Measurements from ENCODE around the gene KCNA5. TPM values are rescaled to one million over a fixed set of nuclear protein-coding genes. Genes with fewer than 3 reads are reported as not detected.

KCNA5 gene
- total RNA-seq, 1 experiment from 2014 or later = not detected

DNA sequence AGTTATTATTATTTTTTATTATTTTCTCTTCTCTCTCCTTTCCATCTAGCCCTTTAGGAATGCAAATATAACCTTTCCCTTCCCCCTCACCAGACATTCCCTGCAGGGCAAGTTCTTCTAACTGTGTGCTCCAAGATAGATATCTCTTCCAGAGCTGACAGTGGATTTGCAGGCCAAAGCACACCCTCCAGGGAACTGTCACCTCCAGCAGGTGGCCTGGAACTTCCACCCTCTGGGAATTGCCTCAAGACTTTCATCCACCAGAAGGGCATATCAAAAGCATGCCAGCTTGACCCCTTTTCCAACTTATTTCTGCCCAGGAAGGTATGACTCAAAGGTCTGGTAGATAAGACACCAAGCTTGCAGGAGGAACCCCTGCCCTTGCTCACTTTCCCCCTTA, 13.6 kb upstream of the KCNA5 start (continued):
- TF ChIP-seq, protein P1, sequence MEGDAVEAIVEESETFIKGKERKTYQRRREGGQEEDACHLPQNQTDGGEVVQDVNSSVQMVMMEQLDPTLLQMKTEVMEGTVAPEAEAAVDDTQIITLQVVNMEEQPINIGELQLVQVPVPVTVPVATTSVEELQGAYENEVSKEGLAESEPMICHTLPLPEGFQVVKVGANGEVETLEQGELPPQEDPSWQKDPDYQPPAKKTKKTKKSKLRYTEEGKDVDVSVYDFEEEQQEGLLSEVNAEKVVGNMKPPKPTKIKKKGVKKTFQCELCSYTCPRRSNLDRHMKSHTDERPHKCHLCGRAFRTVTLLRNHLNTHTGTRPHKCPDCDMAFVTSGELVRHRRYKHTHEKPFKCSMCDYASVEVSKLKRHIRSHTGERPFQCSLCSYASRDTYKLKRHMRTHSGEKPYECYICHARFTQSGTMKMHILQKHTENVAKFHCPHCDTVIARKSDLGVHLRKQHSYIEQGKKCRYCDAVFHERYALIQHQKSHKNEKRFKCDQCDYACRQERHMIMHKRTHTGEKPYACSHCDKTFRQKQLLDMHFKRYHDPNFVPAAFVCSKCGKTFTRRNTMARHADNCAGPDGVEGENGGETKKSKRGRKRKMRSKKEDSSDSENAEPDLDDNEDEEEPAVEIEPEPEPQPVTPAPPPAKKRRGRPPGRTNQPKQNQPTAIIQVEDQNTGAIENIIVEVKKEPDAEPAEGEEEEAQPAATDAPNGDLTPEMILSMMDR (IDR thresholded peaks at IDR 0.05 in 2 of 3, conservative IDR thresholded peaks at IDR 0.05 in 1 of 3; ENCODE audit: borderline replicate concordance in 1 of 3, insufficient read depth in 1 of 3, low read depth in 2 of 3, low read length in 2 of 3) = no peak
- no peak for TF ChIP-seq TCF7L2 (IDR thresholded peaks at IDR 0.05; ENCODE audit: borderline replicate concordance, extremely low read depth, insufficient read depth, insufficient read length)

DNA sequence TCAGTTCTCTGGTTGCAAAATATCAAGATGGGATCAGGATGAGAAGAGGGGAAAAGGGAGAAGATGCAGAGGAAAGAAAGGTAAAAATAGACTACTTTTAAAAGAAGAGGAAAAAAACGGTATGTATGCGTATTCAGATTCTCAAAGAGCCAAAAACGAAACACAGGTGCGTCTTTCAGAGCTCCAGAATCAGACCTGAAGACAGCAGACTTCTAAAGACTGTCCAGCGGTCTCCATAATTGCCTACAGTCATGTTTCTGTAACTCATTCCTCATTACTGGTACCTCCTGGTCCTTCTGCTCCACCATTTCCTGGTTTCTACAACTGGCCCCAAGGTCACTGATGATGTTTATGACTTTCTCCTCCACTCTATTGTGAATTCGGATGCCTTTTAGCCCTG, 12.4 kb upstream of the KCNA5 start:
- H3K9ac ChIP-seq (ENCODE audit: low read length) = no peak overlapping the region
- intact Hi-C loops (cut with micrococcal nuclease) = no loop called here
- H3K36me3 ChIP-seq (ENCODE audit: control insufficient read depth in 1 of 2, insufficient read depth in 2 of 2, low read length in 2 of 2) = no peaks in the 10 kb centered on the region
- no peak overlapping the region for H2AFZ ChIP-seq (ENCODE audit: low read depth, low read length, poor library complexity, severe bottlenecking)
- CTCF ChIA-PET = no interaction called here
- TF ChIP-seq, protein P1 (IDR thresholded peaks at IDR 0.05 in 2 of 3, conservative IDR thresholded peaks at IDR 0.05 in 1 of 3; ENCODE audit: borderline replicate concordance in 1 of 3, insufficient read depth in 1 of 3, low read depth in 2 of 3, low read length in 2 of 3) = no peak
- TF ChIP-seq ZNF274 (IDR thresholded peaks at IDR 0.05; ENCODE audit: low read depth, low read length) (no peak), EZH2phosphoT487 (IDR thresholded peaks at IDR 0.05; ENCODE audit: borderline replicate concordance) (no peak), TCF7L2 (IDR thresholded peaks at IDR 0.05; ENCODE audit: borderline replicate concordance, extremely low read depth, insufficient read depth, insufficient read length) (no peak), POLR2AphosphoS5 (IDR thresholded peaks at IDR 0.05; ENCODE audit: low read depth, low read length) (no peak), JUND (IDR thresholded peaks at IDR 0.05) (no peak)
- TF ChIP-seq, protein P2, sequence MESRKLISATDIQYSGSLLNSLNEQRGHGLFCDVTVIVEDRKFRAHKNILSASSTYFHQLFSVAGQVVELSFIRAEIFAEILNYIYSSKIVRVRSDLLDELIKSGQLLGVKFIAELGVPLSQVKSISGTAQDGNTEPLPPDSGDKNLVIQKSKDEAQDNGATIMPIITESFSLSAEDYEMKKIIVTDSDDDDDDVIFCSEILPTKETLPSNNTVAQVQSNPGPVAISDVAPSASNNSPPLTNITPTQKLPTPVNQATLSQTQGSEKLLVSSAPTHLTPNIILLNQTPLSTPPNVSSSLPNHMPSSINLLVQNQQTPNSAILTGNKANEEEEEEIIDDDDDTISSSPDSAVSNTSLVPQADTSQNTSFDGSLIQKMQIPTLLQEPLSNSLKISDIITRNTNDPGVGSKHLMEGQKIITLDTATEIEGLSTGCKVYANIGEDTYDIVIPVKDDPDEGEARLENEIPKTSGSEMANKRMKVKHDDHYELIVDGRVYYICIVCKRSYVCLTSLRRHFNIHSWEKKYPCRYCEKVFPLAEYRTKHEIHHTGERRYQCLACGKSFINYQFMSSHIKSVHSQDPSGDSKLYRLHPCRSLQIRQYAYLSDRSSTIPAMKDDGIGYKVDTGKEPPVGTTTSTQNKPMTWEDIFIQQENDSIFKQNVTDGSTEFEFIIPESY (IDR thresholded peaks at IDR 0.05; ENCODE audit: extremely low read depth, insufficient replicate concordance, low read length) = no peak
- ATAC-seq (no peak), DNase-seq (ENCODE audit: low read depth, low spot score) (no peak)
- POLR2A ChIA-PET = no interaction called here
- no peak overlapping the region for H3K27ac ChIP-seq (ENCODE audit: low read depth, low read length)
- H3K4me3 ChIP-seq (replicated peaks in 1 of 2; ENCODE audit: low read depth in 1 of 2, low read length in 2 of 2) = no peak overlapping the region
- RAD21 ChIA-PET (ENCODE audit: low non-redundant PET in 1 of 2, low total read pairs in 2 of 2, uncharacterized antibody in 2 of 2, unreplicated experiment in 2 of 2) = no interaction called here
- H3K9me3 ChIP-seq (ENCODE audit: control insufficient read depth in 1 of 2, insufficient read depth in 1 of 2, low read depth in 1 of 2, low read length in 2 of 2) = no peaks in the 10 kb centered on the region
- no peaks in the 10 kb centered on the region for H3K79me2 ChIP-seq (ENCODE audit: insufficient read depth, low read length)
- H3K27me3 ChIP-seq (ENCODE audit: insufficient read depth, low read length) = peaks cover 39% of the 10 kb centered on the region
- H4K20me1 ChIP-seq (ENCODE audit: insufficient read depth) = no peaks in the 10 kb centered on the region
- no TSS peak for BruUV-seq (replicated peaks)
- H3K4me1 ChIP-seq (ENCODE audit: control insufficient read depth in 1 of 2, insufficient read depth in 2 of 2, low read length in 2 of 2) = peaks cover 0 to 2% of the 10 kb centered on the region in 2 experiments; a peak in 1 of 4 replicates
- no peak overlapping the region for H3K4me2 ChIP-seq (ENCODE audit: low read length)
- H3K9me2 ChIP-seq (ENCODE audit: insufficient read depth) = no peaks in the 10 kb centered on the region

All from HCT116 (cell line).